Endothelial cell of umbilical vein (primary cell): Measurements from ENCODE around the gene PANX2. TPM values are rescaled to one million over a fixed set of nuclear protein-coding genes. Genes with fewer than 3 reads are reported as not detected.

Source experiments
- BruUV-seq: library from RNA; stranded (reverse); fragments of 400-500 nt; replicated peaks from 2 replicates; lab custom pipeline; 2021; lab: Mats Ljungman, UMichigan
- CTCF ChIA-PET: fragments of 300-600, 350-600 bp; sonication (Branson Sonifier 250); formaldehyde crosslinking; loops from one replicate; lab custom pipeline; 2021; ENCODE audit warnings: antibody characterized with exemption, inconsistent platforms; lab: Charles Lee
- POLR2A ChIA-PET: fragments of 300-600, 350-600 bp; sonication (Branson Sonifier 250); formaldehyde crosslinking; loops from one replicate; lab custom pipeline; 2021; ENCODE audit warnings: antibody characterized with exemption, inconsistent platforms; lab: Charles Lee
- DNase-seq: peaks from one replicate; pipeline ENCODE4 v3.0.0-alpha.2; 2011; ENCODE audit warnings: low read depth, low spot score
- FAIRE-seq: peaks from 2 replicates; lab custom pipeline; 2011; peaks lifted over from hg19 to GRCh38; lab: Jason Lieb, UNC
- H2AFZ ChIP-seq: 2 replicates; pipeline ENCODE4 v1.6.0; 2012; ENCODE audit warnings: low read depth, low read length, control low read depth, inconsistent platforms
- H3K27ac ChIP-seq: 2 replicates; pipeline ENCODE4 v1.5.1; 2011; ENCODE audit warnings: low read depth, mild to moderate bottlenecking, control low read depth, low read length, moderate library complexity; ENCODE audit not compliant: insufficient read depth
- H3K27me3 ChIP-seq, 2 experiments: 2 replicates each; pipeline versions ENCODE4 v1.6.0 to v1.6.1; 2011; ENCODE audit warnings: low read length in 2 of 2, mixed read lengths in 1 of 2; ENCODE audit not compliant: control insufficient read depth in 2 of 2, insufficient read depth in 2 of 2
- H3K36me3 ChIP-seq, 2 experiments: 2 replicates in 1 of 2; 3 replicates in 1 of 2; pipeline ENCODE4 v1.5.1; 2011; ENCODE audit warnings: low read length in 2 of 2, mild to moderate bottlenecking in 1 of 2, moderate library complexity in 1 of 2; ENCODE audit not compliant: control insufficient read depth in 2 of 2, insufficient read depth in 2 of 2; ENCODE audit errors: extremely low read depth in 1 of 2
- H3K4me1 ChIP-seq: 3 replicates; pipeline ENCODE4 v1.5.1; 2011; ENCODE audit warnings: mild to moderate bottlenecking, low read length; ENCODE audit not compliant: control insufficient read depth, insufficient read depth; ENCODE audit errors: extremely low read depth
- H3K4me2 ChIP-seq: 2 replicates; pipeline ENCODE4 v1.6.1; 2011; ENCODE audit warnings: low read length, control low read depth, mixed read lengths; ENCODE audit not compliant: insufficient read depth
- H3K4me3 ChIP-seq, 3 experiments: fragments of 200-600 bp in 1 of 3; sonication (generic), shearing (Covaris generic) in 1 of 3; replicated peaks in 1 of 3; 2 replicates each; pipeline ENCODE4 v1.5.1; 2011 to 2016; ENCODE audit warnings: control low read depth in 3 of 3, low read length in 3 of 3, mild to moderate bottlenecking in 2 of 3, inconsistent platforms in 1 of 3, low read depth in 1 of 3, moderate library complexity in 1 of 3; ENCODE audit not compliant: insufficient read depth in 1 of 3
- H3K79me2 ChIP-seq: 2 replicates; pipeline ENCODE4 v1.6.0; 2012; ENCODE audit warnings: low read length, inconsistent platforms; ENCODE audit not compliant: control insufficient read depth, insufficient read depth
- H3K9ac ChIP-seq: replicated peaks from 2 replicates; pipeline ENCODE3; 2011; ENCODE audit warnings: low read length, control low read depth; ENCODE audit not compliant: insufficient read depth; ENCODE audit errors: extremely low read depth
- H3K9me1 ChIP-seq: replicated peaks from 3 replicates; pipeline ENCODE4 v1.6.0; 2011; ENCODE audit warnings: mild to moderate bottlenecking, low read length; ENCODE audit not compliant: control insufficient read depth, insufficient read depth; ENCODE audit errors: extremely low read depth
- H3K9me3 ChIP-seq: replicated peaks from 2 replicates; pipeline ENCODE4 v1.5.1; 2012; ENCODE audit warnings: low read length, inconsistent platforms; ENCODE audit not compliant: control insufficient read depth, insufficient read depth
- H4K20me1 ChIP-seq: replicated peaks from 2 replicates; pipeline ENCODE3; 2011; ENCODE audit warnings: mild to moderate bottlenecking, low read length; ENCODE audit not compliant: control insufficient read depth, insufficient read depth; ENCODE audit errors: extremely low read depth
- CTCF ChIP-seq, 2 donors: IDR thresholded peaks; 1 replicate in 1 of 2; 2 replicates in 1 of 2; pipeline ENCODE4 v1.5.1; 2011; ENCODE audit warnings: low read length in 2 of 2, mild to moderate bottlenecking in 2 of 2, moderate library complexity in 2 of 2, control low read depth in 1 of 2, inconsistent platforms in 1 of 2, low read depth in 1 of 2; ENCODE audit not compliant: insufficient read depth in 1 of 2; ENCODE audit errors: extremely low read depth in 1 of 2
- FOS ChIP-seq: IDR thresholded peaks from 2 replicates; pipeline ENCODE4 v1.6.1; 2011; ENCODE audit warnings: mild to moderate bottlenecking, low read length, moderate library complexity, borderline replicate concordance; ENCODE audit not compliant: insufficient read depth
- JUN ChIP-seq: IDR thresholded peaks from 2 replicates; pipeline ENCODE4 v1.6.1; 2011; ENCODE audit warnings: borderline replicate concordance, low read depth; ENCODE audit not compliant: insufficient read length, insufficient read depth
- MYC ChIP-seq: IDR thresholded peaks from one replicate; pipeline ENCODE4 v1.6.1; 2011; ENCODE audit warnings: mild to moderate bottlenecking, low read depth, low read length
- POLR2A ChIP-seq: IDR thresholded peaks from 2 replicates; pipeline ENCODE4 v1.6.1; 2012; ENCODE audit warnings: low read depth, mild to moderate bottlenecking, control low read depth, low read length
- POLR2AphosphoS5 ChIP-seq: IDR thresholded peaks from 2 replicates; pipeline ENCODE4 v1.6.1; 2012; ENCODE audit warnings: low read depth, mild to moderate bottlenecking, control low read depth, low read length, moderate library complexity; ENCODE audit not compliant: insufficient read depth
- dilution Hi-C: fragments of 300-500 bp; cut with MboI; formaldehyde crosslinking; loops from one replicate; pipeline ENCODE4 v1.15.0; 2019; ENCODE audit warnings: low sequenced_read_pairs; ENCODE audit not compliant: extremely low pct_ligation_motif_present
- intact Hi-C: fragments of 100-400 bp; cut with micrococcal nuclease; formaldehyde crosslinking; loops from one replicate; pipeline ENCODE4 v1.10.0; 2022
- polyA plus RNA-seq, 4 experiments: library from polyadenylated mRNA; depleted of rRNA in 3 of 4; stranded (reverse) in 3 of 4; unstranded in 1 of 4; fragments of >200 nt; gene quantifications; 2 replicates each; pipeline versions ENCODE4 v1.2.1 to v1.2.3, GENCODE V29; 2011 to 2012; ENCODE audit warnings: missing spikeins in 1 of 4
- total RNA-seq: library from RNA; stranded (reverse); gene quantifications from 2 replicates; pipeline ENCODE4 v1.2.3, GENCODE V29; 2021
- TF ChIP-seq, protein P1 (sequence below): IDR thresholded peaks from 2 replicates; pipeline ENCODE4 v1.6.1; 2011; ENCODE audit not compliant: insufficient read depth, insufficient read length

The PANX2 gene
- total and polyA plus RNA-seq, 2 donors (not counting 3 experiments of a cell fraction or from before 2014, with no cell fraction given) = 2.5 to 5.1 TPM

GRCh38 chr22:50121202-50121740 lies 49.3 kb upstream of the PANX2 start:
- H3K27ac ChIP-seq = no peak overlapping the region
- peak; percentile 35 for TF ChIP-seq POLR2A
- TF ChIP-seq MYC = no peak
- peak; percentile 16 for TF ChIP-seq POLR2AphosphoS5
- no peak for TF ChIP-seq JUN
- TF ChIP-seq CTCF (IDR thresholded peaks at IDR 0.05; ENCODE audit: extremely low read depth in 1 of 2, insufficient read depth in 1 of 2, low read depth in 1 of 2, low read length in 2 of 2) = no peak
- TF ChIP-seq, protein P1, sequence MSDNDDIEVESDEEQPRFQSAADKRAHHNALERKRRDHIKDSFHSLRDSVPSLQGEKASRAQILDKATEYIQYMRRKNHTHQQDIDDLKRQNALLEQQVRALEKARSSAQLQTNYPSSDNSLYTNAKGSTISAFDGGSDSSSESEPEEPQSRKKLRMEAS = no peak
- no peak for TF ChIP-seq FOS
- H2AFZ ChIP-seq = no peak overlapping the region
- H3K4me3 ChIP-seq = no peak overlapping the region
- no peak overlapping the region for H3K4me2 ChIP-seq
- no peaks in the 10 kb centered on the region for H4K20me1 ChIP-seq
- intact Hi-C loops (no loop called here), dilution Hi-C loops (no loop called here)
- H3K9ac ChIP-seq = no peak overlapping the region
- no peaks in the 10 kb centered on the region for H3K9me3 ChIP-seq
- ChIA-PET POLR2A (no interaction called here), CTCF (interaction anchor here (0.5 to 1.1 kb wide), 2 partner anchors 8 to 12 kb away, joined by 3 read pairs; no protein-coding TSS in a partner anchor)
- H3K9me1 ChIP-seq = no peaks in the 10 kb centered on the region
- DNase-seq (no peak), FAIRE-seq (no peak)
- peaks cover 23% of the 10 kb centered on the region for H3K79me2 ChIP-seq
- H3K36me3 ChIP-seq = peaks cover 13 to 15% of the 10 kb centered on the region in 2 experiments
- no TSS peak for BruUV-seq
- no peaks in the 10 kb centered on the region for H3K27me3 ChIP-seq
- H3K4me1 ChIP-seq = peaks cover 44% of the 10 kb centered on the region
